Measurements from ENCODE around the gene VWA5A.
"Not testable (repeated sequence)": the region's sequence is repeated elsewhere in the genome, so short reads cannot be mapped to it uniquely, and the experiment has no call there.

Gene VWA5A

GRCh38 chr11:124093330-124093729 lies 21.9 kb upstream of the VWA5A start:
- no peak for DNase-seq (ENCODE audit: low read depth)

- DNase-seq (ENCODE audit: low read depth): no peak
Measured at GRCh38 chr11:124094731-124095130, 20.5 kb upstream of the VWA5A start.

GRCh38 chr11:124096364-124096763 lies 18.9 kb upstream of the VWA5A start:
- DNase-seq (ENCODE audit: low read depth): no peak

- DNase-seq (ENCODE audit: low read depth): no peak
Measured at GRCh38 chr11:124098141-124098540, 17.1 kb upstream of the VWA5A start.

GRCh38 chr11:124101737-124102136 lies 13.5 kb upstream of the VWA5A start:
- DNase-seq (ENCODE audit: low read depth): no peak

GRCh38 chr11:124108156-124108555 lies 7.1 kb upstream of the VWA5A start:
- no peak for DNase-seq (ENCODE audit: low read depth)

GRCh38 chr11:124109377-124109776 lies 5.9 kb upstream of the VWA5A start:
- DNase-seq (ENCODE audit: low read depth): no peak

- DNase-seq (ENCODE audit: low read depth): no peak
Measured at GRCh38 chr11:124110201-124110600, 5.0 kb upstream of the VWA5A start.

GRCh38 chr11:124113890-124114289 lies 1.4 kb upstream of the VWA5A start:
- DNase-seq (ENCODE audit: low read depth): no peak

GRCh38 chr11:124115782-124116616 lies 749 bp downstream of the VWA5A start:
- DNase-seq (ENCODE audit: low read depth): no peak

GRCh38 chr11:124119103-124119502 lies 3.9 kb downstream of the VWA5A start:
- DNase-seq (ENCODE audit: low read depth): no peak

- no peak for DNase-seq (ENCODE audit: low read depth)
Measured at GRCh38 chr11:124120891-124121290, 5.6 kb downstream of the VWA5A start.

- no peak for DNase-seq (ENCODE audit: low read depth)
Measured at GRCh38 chr11:124122123-124122522, 6.9 kb downstream of the VWA5A start.

- no peak for DNase-seq (ENCODE audit: low read depth)
Measured at GRCh38 chr11:124123622-124124021, 8.4 kb downstream of the VWA5A start.

- DNase-seq (ENCODE audit: low read depth): not testable (repeated sequence)
Measured at GRCh38 chr11:124127134-124127533, 11.9 kb downstream of the VWA5A start.

- DNase-seq (ENCODE audit: low read depth): no peak
Measured at GRCh38 chr11:124143034-124143433, 27.8 kb downstream of the VWA5A start.

- DNase-seq (ENCODE audit: low read depth): no peak
Measured at GRCh38 chr11:124147951-124148350, 32.7 kb downstream of the VWA5A start.

- no peak for DNase-seq (ENCODE audit: low read depth)
Measured at GRCh38 chr11:124150684-124151083, 35.4 kb downstream of the VWA5A start.

- no peak for DNase-seq (ENCODE audit: low read depth)
Measured at GRCh38 chr11:124152770-124153407, 37.6 kb downstream of the VWA5A start.

GRCh38 chr11:124153821-124154220 lies 38.6 kb downstream of the VWA5A start:
- DNase-seq (ENCODE audit: low read depth): no peak

GRCh38 chr11:124159481-124159880 lies 44.2 kb downstream of the VWA5A start:
- no peak for DNase-seq (ENCODE audit: low read depth)

- DNase-seq (ENCODE audit: low read depth): no peak
Measured at GRCh38 chr11:124160986-124161385, 45.7 kb downstream of the VWA5A start.

GRCh38 chr11:124167826-124168231 lies 52.6 kb downstream of the VWA5A start:
- no peak for DNase-seq (ENCODE audit: low read depth)

- DNase-seq (ENCODE audit: low read depth): no peak
Measured at GRCh38 chr11:124168796-124169195, 53.5 kb downstream of the VWA5A start.
